Measurements from ENCODE around the gene CYP2U1.
A peak's percentile ranks its signal among the peaks of the same experiment; 100 is the strongest.
"Not testable (repeated sequence)": the region's sequence is repeated elsewhere in the genome, so short reads cannot be mapped to it uniquely, and the experiment has no call there.

The CYP2U1 gene

GRCh38 chr4:107931775-107932321 is 499 bp downstream of the CYP2U1 start:
- H3K27me3 Mint-ChIP-seq, result no peaks in the 10 kb centered on the region
- ATAC-seq (replicated peaks; ENCODE audit: extremely low read depth, poor library complexity, severe bottlenecking) (peak; percentile 13), DNase-seq (ENCODE audit: low spot score in 2 of 2) (no peak)
- H3K36me3 Mint-ChIP-seq (ENCODE audit: insufficient read depth), result peaks cover 7% of the 10 kb centered on the region
- H3K4me3 Mint-ChIP-seq, result peak overlapping the region; percentile 78
- peak overlapping the region; percentile 49 for H3K27ac Mint-ChIP-seq (ENCODE audit: low read depth)
- H3K4me1 Mint-ChIP-seq, result peaks cover 29% of the 10 kb centered on the region
- no peaks in the 10 kb centered on the region for H3K9me3 Mint-ChIP-seq

GRCh38 chr4:107935246-107935645 is 3.9 kb downstream of the CYP2U1 start:
- no peaks in the 10 kb centered on the region for H3K9me3 Mint-ChIP-seq
- H3K4me3 Mint-ChIP-seq, result no peak overlapping the region
- ATAC-seq (replicated peaks; ENCODE audit: extremely low read depth, poor library complexity, severe bottlenecking) (no peak), DNase-seq (ENCODE audit: low spot score in 2 of 2) (no peak)
- no peaks in the 10 kb centered on the region for H3K27me3 Mint-ChIP-seq
- H3K27ac Mint-ChIP-seq (ENCODE audit: low read depth), result no peak overlapping the region
- peaks cover 32% of the 10 kb centered on the region for H3K4me1 Mint-ChIP-seq
- peaks cover 12% of the 10 kb centered on the region for H3K36me3 Mint-ChIP-seq (ENCODE audit: insufficient read depth)

DNA sequence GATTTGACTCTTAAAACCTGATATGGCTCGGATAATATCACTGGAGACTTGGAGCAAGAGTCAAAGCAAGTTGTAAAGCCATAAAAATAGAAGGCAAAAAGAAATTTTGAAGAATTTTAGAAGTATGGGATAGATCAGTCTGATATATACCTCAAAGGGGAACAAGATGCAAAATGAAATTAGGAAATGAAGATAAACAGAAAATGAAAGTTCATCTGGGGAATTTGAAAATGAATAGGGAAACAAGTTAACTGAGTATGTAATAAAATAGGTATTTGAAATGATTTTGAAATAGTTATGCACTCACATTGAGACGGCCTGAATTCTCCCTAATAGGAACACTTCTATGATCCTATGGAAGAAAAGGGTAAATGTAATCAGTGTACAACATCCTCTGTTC is 5.7 kb downstream of the CYP2U1 start:
- DNase-seq (ENCODE audit: low spot score in 2 of 2) (no peak), ATAC-seq (replicated peaks; ENCODE audit: extremely low read depth, poor library complexity, severe bottlenecking) (no peak)
- Mint-ChIP-seq H3K4me1 (peaks cover 21% of the 10 kb centered on the region), H3K9me3 (no peaks in the 10 kb centered on the region), H3K27ac (ENCODE audit: low read depth) (no peak overlapping the region), H3K36me3 (ENCODE audit: insufficient read depth) (peaks cover 9% of the 10 kb centered on the region), H3K27me3 (no peaks in the 10 kb centered on the region), H3K4me3 (no peak overlapping the region)

- DNase-seq (ENCODE audit: low spot score in 2 of 2), result no peak
- H3K27me3 Mint-ChIP-seq, result no peaks in the 10 kb centered on the region
- H3K9me3 Mint-ChIP-seq, result no peaks in the 10 kb centered on the region
- peaks cover 9% of the 10 kb centered on the region for H3K36me3 Mint-ChIP-seq (ENCODE audit: insufficient read depth)
- H3K4me3 Mint-ChIP-seq, result no peak overlapping the region
- peaks cover 11% of the 10 kb centered on the region for H3K4me1 Mint-ChIP-seq
- no peak for ATAC-seq (replicated peaks; ENCODE audit: extremely low read depth, poor library complexity, severe bottlenecking)
- no peak overlapping the region for H3K27ac Mint-ChIP-seq (ENCODE audit: low read depth)
These were observed 8.0 kb downstream of the CYP2U1 start for GRCh38 chr4:107939307-107939706.

- no peak for ATAC-seq (replicated peaks; ENCODE audit: extremely low read depth, poor library complexity, severe bottlenecking)
- peaks cover 2% of the 10 kb centered on the region for H3K36me3 Mint-ChIP-seq (ENCODE audit: insufficient read depth)
- no peak overlapping the region for H3K4me3 Mint-ChIP-seq
- no peaks in the 10 kb centered on the region for H3K27me3 Mint-ChIP-seq
- H3K9me3 Mint-ChIP-seq, result no peaks in the 10 kb centered on the region
- no peak for DNase-seq (ENCODE audit: low spot score in 2 of 2)
- H3K4me1 Mint-ChIP-seq, result no peaks in the 10 kb centered on the region
- H3K27ac Mint-ChIP-seq (ENCODE audit: low read depth), result no peak overlapping the region
These were observed 14.5 kb downstream of the CYP2U1 start for GRCh38 chr4:107945809-107946208.

GRCh38 chr4:107950746-107951540 is 19.6 kb downstream of the CYP2U1 start:
- Mint-ChIP-seq H3K9me3 (peaks cover 10% of the 10 kb centered on the region), H3K4me3 (no peak overlapping the region), H3K27me3 (peaks cover 11% of the 10 kb centered on the region), H3K27ac (ENCODE audit: low read depth) (no peak overlapping the region), H3K4me1 (no peaks in the 10 kb centered on the region), H3K36me3 (ENCODE audit: insufficient read depth) (peaks cover 3% of the 10 kb centered on the region)
- ATAC-seq (replicated peaks; ENCODE audit: extremely low read depth, poor library complexity, severe bottlenecking) (no peak), DNase-seq (ENCODE audit: low spot score in 2 of 2) (no peak)

GRCh38 chr4:107951551-107951950 is 20.2 kb downstream of the CYP2U1 start:
- ATAC-seq (replicated peaks; ENCODE audit: extremely low read depth, poor library complexity, severe bottlenecking) (no peak), DNase-seq (ENCODE audit: low spot score in 2 of 2) (no peak)
- Mint-ChIP-seq H3K9me3 (peaks cover 16% of the 10 kb centered on the region), H3K4me3 (no peak overlapping the region), H3K27me3 (peaks cover 17% of the 10 kb centered on the region), H3K4me1 (no peaks in the 10 kb centered on the region), H3K36me3 (ENCODE audit: insufficient read depth) (peaks cover 3% of the 10 kb centered on the region), H3K27ac (ENCODE audit: low read depth) (no peak overlapping the region)

DNA sequence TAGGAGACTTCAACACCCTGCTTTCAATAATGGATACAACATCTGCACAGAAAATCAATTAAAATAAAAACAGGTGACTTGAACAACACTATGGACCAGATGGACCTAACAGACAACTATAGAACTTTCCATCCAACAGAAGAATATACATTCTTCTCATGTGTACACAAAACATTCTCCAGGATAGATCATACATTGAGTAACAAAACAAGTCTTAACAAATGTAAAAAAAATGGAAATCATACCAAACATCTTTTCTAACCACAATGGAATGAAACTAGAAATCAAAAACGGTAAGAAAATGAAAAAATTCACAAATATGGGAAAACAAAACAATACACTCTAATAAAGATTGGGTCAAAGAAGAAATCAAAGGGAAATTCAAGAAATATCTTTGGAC is 24.7 kb downstream of the CYP2U1 start:
- no peaks in the 10 kb centered on the region for H3K36me3 Mint-ChIP-seq (ENCODE audit: insufficient read depth)

GRCh38 chr4:107966903-107967302 is 35.6 kb downstream of the CYP2U1 start:
- H3K4me1 Mint-ChIP-seq, result no peaks in the 10 kb centered on the region
- H3K4me3 Mint-ChIP-seq, result no peak overlapping the region
- no peak overlapping the region for H3K27ac Mint-ChIP-seq (ENCODE audit: low read depth)
- H3K36me3 Mint-ChIP-seq (ENCODE audit: insufficient read depth), result no peaks in the 10 kb centered on the region
- H3K27me3 Mint-ChIP-seq, result peaks cover 24% of the 10 kb centered on the region
- DNase-seq (ENCODE audit: low spot score in 2 of 2) (no peak), ATAC-seq (replicated peaks; ENCODE audit: extremely low read depth, poor library complexity, severe bottlenecking) (no peak)
- H3K9me3 Mint-ChIP-seq, result no peaks in the 10 kb centered on the region

More for the DNA sequence above, 24.7 kb downstream of the CYP2U1 start:
- no peak overlapping the region for H3K4me3 Mint-ChIP-seq
- H3K9me3 Mint-ChIP-seq, result peaks cover 22% of the 10 kb centered on the region
- no peak overlapping the region for H3K27ac Mint-ChIP-seq (ENCODE audit: low read depth)
- H3K27me3 Mint-ChIP-seq, result peaks cover 54% of the 10 kb centered on the region
- H3K4me1 Mint-ChIP-seq, result no peaks in the 10 kb centered on the region
- ATAC-seq (replicated peaks; ENCODE audit: extremely low read depth, poor library complexity, severe bottlenecking), result no peak
- DNase-seq (ENCODE audit: low spot score in 2 of 2), result no peak

GRCh38 chr4:107967519-107967918 is 36.2 kb downstream of the CYP2U1 start:
- H3K9me3 Mint-ChIP-seq; H3K27ac Mint-ChIP-seq (ENCODE audit: low read depth); DNase-seq (ENCODE audit: low spot score in 2 of 2); H3K4me3 Mint-ChIP-seq; H3K36me3 Mint-ChIP-seq (ENCODE audit: insufficient read depth); ATAC-seq (replicated peaks; ENCODE audit: extremely low read depth, poor library complexity, severe bottlenecking); H3K4me1 Mint-ChIP-seq: not testable (repeated sequence)
- peaks cover 22% of the 10 kb centered on the region for H3K27me3 Mint-ChIP-seq

- not testable (repeated sequence) for H3K4me1 Mint-ChIP-seq
These were observed 36.6 kb downstream of the CYP2U1 start for GRCh38 chr4:107967921-107968320.

DNA sequence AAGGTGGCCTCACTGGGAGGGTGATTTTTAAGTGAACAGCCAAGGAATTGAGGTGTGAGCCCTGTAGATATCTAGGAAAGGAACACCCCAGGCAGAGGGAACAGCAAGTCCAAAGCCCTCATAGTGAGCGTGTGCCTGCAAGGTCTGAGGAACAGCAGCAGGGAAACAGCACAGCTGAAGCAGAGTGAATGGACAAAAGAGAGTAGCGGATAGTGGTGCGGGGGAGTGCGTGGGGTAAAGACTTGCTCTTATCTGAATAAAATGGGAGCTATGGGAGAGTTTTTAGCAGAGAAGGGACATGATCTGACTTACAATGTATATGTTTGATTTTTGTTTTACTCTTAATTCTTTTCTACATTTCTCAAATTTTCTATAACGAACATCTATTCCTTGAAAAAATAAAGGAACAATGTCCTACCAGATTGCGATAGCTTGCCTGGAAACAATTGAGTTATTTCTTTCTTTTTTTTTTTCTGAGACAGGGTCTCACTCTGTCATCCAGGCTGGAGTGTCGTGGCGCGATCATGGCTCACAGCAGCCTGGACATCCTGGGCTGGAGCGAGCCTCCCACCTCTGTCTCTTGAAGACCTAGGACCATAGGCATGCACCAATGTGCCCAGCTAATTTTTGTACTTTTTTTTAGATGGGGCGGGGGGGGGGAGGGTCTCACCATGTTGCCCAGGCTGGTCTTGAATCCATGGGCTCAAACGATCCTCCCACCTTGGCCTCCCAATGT is 38.9 kb downstream of the CYP2U1 start:
- DNase-seq (ENCODE audit: low spot score in 2 of 2) (no peak), ATAC-seq (replicated peaks; ENCODE audit: extremely low read depth, poor library complexity, severe bottlenecking) (no peak)
- Mint-ChIP-seq H3K27me3 (peaks cover 14% of the 10 kb centered on the region), H3K9me3 (no peaks in the 10 kb centered on the region), H3K4me1 (peaks cover 11% of the 10 kb centered on the region), H3K27ac (ENCODE audit: low read depth) (no peak overlapping the region), H3K36me3 (ENCODE audit: insufficient read depth) (peaks cover 1% of the 10 kb centered on the region), H3K4me3 (no peak overlapping the region)

More at GRCh38 chr4:107967921-107968320, 36.6 kb downstream of the CYP2U1 start:
- not testable (repeated sequence) for H3K36me3 Mint-ChIP-seq (ENCODE audit: insufficient read depth); H3K9me3 Mint-ChIP-seq; ATAC-seq (replicated peaks; ENCODE audit: extremely low read depth, poor library complexity, severe bottlenecking); DNase-seq (ENCODE audit: low spot score in 2 of 2); H3K4me3 Mint-ChIP-seq; H3K27ac Mint-ChIP-seq (ENCODE audit: low read depth)
- H3K27me3 Mint-ChIP-seq, result peaks cover 21% of the 10 kb centered on the region

DNA sequence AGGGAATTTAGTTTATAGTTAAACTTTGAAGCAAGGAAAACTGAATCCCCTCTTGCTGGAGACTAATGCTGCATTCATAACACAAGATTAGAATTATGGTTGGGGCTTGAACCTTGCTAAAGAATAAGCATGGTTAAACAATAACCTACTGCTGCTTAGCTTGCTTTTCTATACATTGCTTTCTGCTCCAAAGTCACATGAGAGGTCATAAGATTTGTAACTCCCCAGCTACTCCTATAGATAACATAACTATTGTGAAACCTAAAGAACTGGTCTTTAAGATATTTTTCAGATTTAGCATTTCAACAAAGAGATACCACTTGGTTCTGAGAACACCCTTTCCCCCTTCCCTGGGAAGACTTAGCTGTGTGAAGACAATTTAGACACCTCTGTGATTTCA is 41.3 kb downstream of the CYP2U1 start:
- DNase-seq (ENCODE audit: low spot score in 2 of 2) (no peak), ATAC-seq (replicated peaks; ENCODE audit: extremely low read depth, poor library complexity, severe bottlenecking) (no peak)
- H3K4me3 Mint-ChIP-seq, result no peak overlapping the region
- H3K9me3 Mint-ChIP-seq, result no peaks in the 10 kb centered on the region
- peaks cover 14% of the 10 kb centered on the region for H3K27me3 Mint-ChIP-seq
- peaks cover 11% of the 10 kb centered on the region for H3K4me1 Mint-ChIP-seq
- H3K36me3 Mint-ChIP-seq (ENCODE audit: insufficient read depth), result peaks cover 1% of the 10 kb centered on the region
- H3K27ac Mint-ChIP-seq (ENCODE audit: low read depth), result no peak overlapping the region
